Progenitor cell of endocrine pancreas (in vitro differentiated cells): Measurements from ENCODE around the gene KIAA0930. TPM values are rescaled to one million over a fixed set of nuclear protein-coding genes. Genes with fewer than 3 reads are reported as not detected.
A peak's percentile ranks its signal among the peaks of the same experiment; 100 is the strongest.

Experiments
- DNase-seq: peaks from one replicate; pipeline ENCODE4 v3.0.0; 2021; ENCODE audit warnings: low spot score; ENCODE audit not compliant: unreplicated experiment
- H3K27ac Mint-ChIP-seq: 2 replicates; pipeline ENCODE4 v1.8.0; 2021; ENCODE audit warnings: mild to moderate bottlenecking, moderate library complexity, mixed read lengths
- H3K27me3 Mint-ChIP-seq: 2 replicates; pipeline ENCODE4 v1.8.0; 2021; ENCODE audit warnings: mixed read lengths
- H3K36me3 Mint-ChIP-seq: 2 replicates; pipeline ENCODE4 v1.8.0; 2022; ENCODE audit warnings: mixed read lengths; ENCODE audit not compliant: insufficient read depth
- H3K4me1 Mint-ChIP-seq: 2 replicates; pipeline ENCODE4 v1.8.0; 2021; ENCODE audit warnings: low read depth, mixed read lengths
- H3K4me3 Mint-ChIP-seq: 2 replicates; pipeline ENCODE4 v1.8.0; 2021; ENCODE audit warnings: low read depth, mild to moderate bottlenecking, moderate library complexity, mixed read lengths
- H3K9me3 Mint-ChIP-seq: 2 replicates; pipeline ENCODE4 v1.8.0; 2021; ENCODE audit warnings: low read depth, mixed read lengths
- long read RNA-seq: library from polyadenylated mRNA; unstranded; transcript quantifications from one replicate; pipeline ENCODE4 v2.0.0, GENCODE V29; 2020
- total RNA-seq: library from RNA; stranded (reverse); gene quantifications from 2 replicates; pipeline ENCODE4 v1.2.1, GENCODE V29; 2021
- TF ChIP-seq, protein P1 (sequence below): fragments of 200-600 bp; sonication (generic); IDR thresholded peaks from one replicate; pipeline ENCODE4 v1.5.0; 2021; ENCODE audit warnings: antibody characterized with exemption, mild to moderate bottlenecking; ENCODE audit not compliant: unreplicated experiment

Gene KIAA0930
- 44.1 and 45.3 TPM in 2 replicates for total RNA-seq
- long read RNA-seq, partial matches to known transcripts, result 0 of 5 reads
- long read RNA-seq, other reads (novel, unspliced or antisense), result 5 of 5 reads

DNA sequence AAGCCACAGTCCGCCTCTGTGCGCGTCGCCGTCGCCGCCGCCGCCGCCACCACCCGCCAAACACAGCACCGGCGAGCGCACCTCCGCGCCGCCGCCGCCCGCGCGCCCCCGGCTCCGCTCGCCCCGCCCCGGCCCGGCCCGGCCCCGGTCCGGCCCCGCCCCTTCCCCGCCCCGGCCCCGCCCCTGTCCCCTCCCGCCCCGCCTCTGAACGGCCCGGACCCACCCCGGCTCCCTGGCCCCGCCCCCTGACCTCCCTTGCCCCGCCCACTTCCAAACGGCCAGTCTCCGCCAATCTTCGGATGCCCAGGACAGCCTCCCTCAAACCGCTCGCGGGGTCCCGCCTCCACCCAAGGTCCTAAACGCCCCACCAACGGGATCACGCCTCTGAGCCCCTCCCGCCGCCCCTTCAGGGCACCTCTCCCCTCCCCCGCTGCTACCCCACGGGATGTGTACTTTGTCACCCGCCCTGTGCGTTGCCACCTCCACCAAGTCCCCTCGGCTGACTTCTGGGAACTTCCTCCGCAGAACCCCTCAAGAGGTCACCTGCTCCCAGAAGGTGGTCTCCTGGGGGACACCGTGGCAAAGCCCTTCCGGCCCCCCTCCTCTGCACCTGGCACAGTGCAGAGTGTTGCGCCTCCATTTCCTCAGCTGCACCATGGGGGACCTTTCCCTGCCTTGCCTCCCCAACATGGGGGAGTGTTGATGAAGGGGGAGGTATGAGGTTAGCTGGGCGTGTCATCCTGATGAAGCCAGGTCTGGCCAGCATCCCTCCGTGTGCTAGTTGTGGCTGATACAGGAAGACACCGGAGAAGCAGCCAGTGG, at the start of gene KIAA0930:
KIAA0930 (minus strand) TSS at position 85 of the 822 bp plus-strand sequence. CDS start 191 bp downstream, outside the sequence.
- Mint-ChIP-seq H3K27ac (peak within 1 kb of the TSS; percentile 92), H3K4me1 (peaks cover 10% of the 10 kb centered on the region), H3K4me3 (peak within 1 kb of the TSS; percentile 91), H3K27me3 (no peaks in the 10 kb centered on the region), H3K36me3 (peaks cover 1% of the 10 kb centered on the region), H3K9me3 (no peaks in the 10 kb centered on the region)
- TF ChIP-seq, protein P1, sequence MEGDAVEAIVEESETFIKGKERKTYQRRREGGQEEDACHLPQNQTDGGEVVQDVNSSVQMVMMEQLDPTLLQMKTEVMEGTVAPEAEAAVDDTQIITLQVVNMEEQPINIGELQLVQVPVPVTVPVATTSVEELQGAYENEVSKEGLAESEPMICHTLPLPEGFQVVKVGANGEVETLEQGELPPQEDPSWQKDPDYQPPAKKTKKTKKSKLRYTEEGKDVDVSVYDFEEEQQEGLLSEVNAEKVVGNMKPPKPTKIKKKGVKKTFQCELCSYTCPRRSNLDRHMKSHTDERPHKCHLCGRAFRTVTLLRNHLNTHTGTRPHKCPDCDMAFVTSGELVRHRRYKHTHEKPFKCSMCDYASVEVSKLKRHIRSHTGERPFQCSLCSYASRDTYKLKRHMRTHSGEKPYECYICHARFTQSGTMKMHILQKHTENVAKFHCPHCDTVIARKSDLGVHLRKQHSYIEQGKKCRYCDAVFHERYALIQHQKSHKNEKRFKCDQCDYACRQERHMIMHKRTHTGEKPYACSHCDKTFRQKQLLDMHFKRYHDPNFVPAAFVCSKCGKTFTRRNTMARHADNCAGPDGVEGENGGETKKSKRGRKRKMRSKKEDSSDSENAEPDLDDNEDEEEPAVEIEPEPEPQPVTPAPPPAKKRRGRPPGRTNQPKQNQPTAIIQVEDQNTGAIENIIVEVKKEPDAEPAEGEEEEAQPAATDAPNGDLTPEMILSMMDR, result no peak
- DNase-seq, result peak; percentile 67

DNA sequence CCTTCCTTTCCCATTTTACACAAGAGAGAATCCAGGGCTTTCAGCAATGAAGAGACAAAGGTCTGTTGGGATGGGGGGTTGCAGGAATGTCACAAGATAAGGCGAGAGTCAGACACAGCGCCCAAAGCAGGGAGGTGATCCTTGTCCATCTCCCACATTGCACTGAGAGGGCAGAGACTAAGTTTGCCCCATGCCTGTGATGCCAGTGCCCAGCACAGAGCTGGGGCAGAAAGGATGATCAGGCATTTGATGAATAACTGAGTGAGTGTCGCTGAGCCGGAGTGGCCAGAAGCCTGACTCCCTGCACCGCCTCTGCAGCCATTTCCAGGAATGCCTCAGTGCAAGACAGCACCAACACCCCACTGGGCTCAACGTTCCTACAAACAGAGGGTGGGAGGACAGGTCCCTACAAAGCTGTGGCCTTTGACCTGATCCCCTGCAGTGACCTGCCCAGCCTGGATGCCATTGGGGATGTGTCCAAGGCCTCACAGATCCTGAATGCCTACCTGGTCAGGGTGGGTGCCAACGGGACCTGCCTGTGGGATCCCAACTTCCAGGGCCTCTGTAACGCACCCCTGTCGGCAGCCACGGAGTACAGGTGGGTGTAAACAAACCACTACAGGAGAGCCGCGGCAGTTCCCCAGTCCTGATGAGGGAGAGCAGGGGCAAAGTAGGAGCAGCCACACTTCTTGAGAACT, 46.3 kb upstream of the KIAA0930 start:
- no peak for DNase-seq
- no peak overlapping the region for H3K27ac Mint-ChIP-seq
- no peaks in the 10 kb centered on the region for H3K36me3 Mint-ChIP-seq
- TF ChIP-seq, protein P1, result no peak
- peaks cover 6% of the 10 kb centered on the region for H3K4me1 Mint-ChIP-seq
- no peak overlapping the region for H3K4me3 Mint-ChIP-seq
- H3K9me3 Mint-ChIP-seq, result no peaks in the 10 kb centered on the region
- peaks cover 41% of the 10 kb centered on the region for H3K27me3 Mint-ChIP-seq

DNA sequence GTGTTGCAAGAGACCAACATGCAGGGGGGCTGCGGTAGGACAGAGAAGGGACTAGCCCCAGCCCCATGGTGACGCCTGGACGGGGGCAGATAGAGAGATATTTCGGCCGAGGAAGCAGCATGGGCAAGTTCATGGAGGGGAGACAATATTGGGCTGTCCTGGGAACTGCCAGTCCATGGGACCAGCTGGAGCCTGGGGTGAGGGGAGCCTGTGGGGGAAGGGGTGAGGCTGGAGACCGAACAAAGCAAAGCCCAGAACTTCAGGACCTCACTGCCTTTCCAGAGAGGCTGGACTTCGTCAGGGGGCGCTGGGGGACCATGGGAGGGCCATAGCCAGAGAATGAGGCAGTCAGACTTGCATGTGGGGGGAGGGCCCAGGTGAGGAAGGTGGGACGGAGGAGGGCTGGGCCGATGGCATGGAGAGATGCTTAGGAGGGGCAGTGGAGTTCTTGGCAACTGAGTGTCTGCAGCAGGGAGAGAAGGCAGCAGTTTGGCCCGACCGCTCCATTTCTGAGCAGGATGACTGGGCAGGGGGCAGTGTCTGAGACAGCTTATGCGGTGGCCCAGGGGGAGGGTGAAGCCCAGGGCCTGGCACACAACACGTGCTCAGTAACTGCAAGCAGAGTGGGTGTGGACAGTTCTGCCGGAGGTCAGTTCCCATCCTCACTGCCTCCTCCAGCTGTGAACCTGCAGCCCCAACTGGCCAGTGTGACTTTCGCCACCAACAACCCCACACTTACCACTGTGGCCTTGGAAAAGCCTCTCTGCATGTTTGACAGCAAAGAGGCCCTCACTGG, 44.8 kb upstream of the KIAA0930 start:
- peaks cover 6% of the 10 kb centered on the region for H3K4me1 Mint-ChIP-seq
- peak overlapping the region; percentile 49 for H3K27ac Mint-ChIP-seq
- no peaks in the 10 kb centered on the region for H3K36me3 Mint-ChIP-seq
- peak overlapping the region; percentile 70 for H3K4me3 Mint-ChIP-seq
- peaks cover 52% of the 10 kb centered on the region for H3K27me3 Mint-ChIP-seq
- peak; percentile 25 for DNase-seq
- no peaks in the 10 kb centered on the region for H3K9me3 Mint-ChIP-seq
- TF ChIP-seq, protein P1, result no peak

DNA sequence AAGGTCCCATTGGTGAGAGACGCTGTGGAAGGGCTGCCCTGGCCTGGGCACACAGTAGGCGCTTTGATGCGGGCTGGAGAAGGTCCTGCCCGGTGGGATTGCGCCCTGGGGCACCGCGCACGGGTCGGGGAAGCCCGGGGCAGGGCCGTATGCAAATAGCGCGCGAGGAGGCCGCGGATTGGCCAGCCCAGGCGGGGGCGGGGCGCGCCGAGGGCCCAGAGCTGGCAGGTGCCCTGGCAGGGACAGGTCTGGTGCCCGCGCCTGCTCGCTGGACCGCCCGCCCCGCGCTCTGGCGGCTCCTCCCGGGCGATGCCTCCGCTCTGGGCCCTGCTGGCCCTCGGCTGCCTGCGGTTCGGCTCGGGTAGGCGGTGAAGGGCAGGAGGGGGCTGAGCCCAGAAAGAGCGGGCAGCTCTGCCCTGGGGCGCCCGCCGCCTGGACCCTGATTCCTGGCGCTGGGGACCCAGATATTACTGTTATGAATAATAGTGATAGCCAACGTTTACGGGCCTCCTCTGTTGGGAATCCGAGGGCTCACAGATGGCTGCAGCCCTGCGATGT, 44.1 kb upstream of the KIAA0930 start, which contains the start of gene UPK3A:
UPK3A (plus strand) TSS at position 245 of the 558 bp plus-strand sequence; CDS start at position 310, 65 bp downstream.
- H3K27me3 Mint-ChIP-seq, result peaks cover 51% of the 10 kb centered on the region
- peak within 1 kb of the TSS; percentile 70 for H3K4me3 Mint-ChIP-seq
- no peaks in the 10 kb centered on the region for H3K9me3 Mint-ChIP-seq
- DNase-seq, result peak; percentile 78
- H3K36me3 Mint-ChIP-seq, result no peaks in the 10 kb centered on the region
- TF ChIP-seq, protein P1, result no peak
- peaks cover 6% of the 10 kb centered on the region for H3K4me1 Mint-ChIP-seq
- H3K27ac Mint-ChIP-seq, result peak within 1 kb of the TSS; percentile 49
